ENCODE measurements around the gene ENPEP.
"Not testable (repeated sequence)": the region's sequence is repeated elsewhere in the genome, so short reads cannot be mapped to it uniquely, and the experiment has no call there.

The ENPEP gene

GRCh38 chr4:110475881-110476818 is at the start of gene ENPEP:
TSS of gene ENPEP (plus strand) at chr4:110476155. CDS start at chr4:110476415, 260 bp downstream.
- DNase-seq: no peak

- DNase-seq: not testable (repeated sequence)
Observed at GRCh38 chr4:110431805-110432204, 44.1 kb upstream of the ENPEP start.

- not testable (repeated sequence) for DNase-seq
Observed at GRCh38 chr4:110437292-110437691, 38.7 kb upstream of the ENPEP start.

GRCh38 chr4:110439209-110439608 is 36.7 kb upstream of the ENPEP start:
- DNase-seq: not testable (repeated sequence)

- DNase-seq: no peak
Observed at GRCh38 chr4:110442309-110442708, 33.6 kb upstream of the ENPEP start.

- DNase-seq: no peak
Observed at GRCh38 chr4:110442788-110443187, 33.2 kb upstream of the ENPEP start.

GRCh38 chr4:110449947-110450346 is 26.0 kb upstream of the ENPEP start:
- DNase-seq: no peak

GRCh38 chr4:110452546-110452945 is 23.4 kb upstream of the ENPEP start:
- no peak for DNase-seq

- no peak for DNase-seq
Observed at GRCh38 chr4:110454441-110454840, 21.5 kb upstream of the ENPEP start.

GRCh38 chr4:110458494-110459266 is 17.3 kb upstream of the ENPEP start:
- no peak for DNase-seq

- DNase-seq: no peak
Observed at GRCh38 chr4:110460074-110460746, 15.7 kb upstream of the ENPEP start.

- no peak for DNase-seq
Observed at GRCh38 chr4:110467400-110467799, 8.6 kb upstream of the ENPEP start.

GRCh38 chr4:110472583-110473329 is 3.2 kb upstream of the ENPEP start:
- DNase-seq: no peak

GRCh38 chr4:110474481-110474880 is 1.5 kb upstream of the ENPEP start:
- DNase-seq: no peak

- DNase-seq: not testable (repeated sequence)
Observed at GRCh38 chr4:110475080-110475479, 875 bp upstream of the ENPEP start.

GRCh38 chr4:110477836-110478235 is 1.9 kb downstream of the ENPEP start:
- no peak for DNase-seq

- no peak for DNase-seq
Observed at GRCh38 chr4:110480031-110480549, 4.1 kb downstream of the ENPEP start.

GRCh38 chr4:110480746-110481271 is 4.9 kb downstream of the ENPEP start:
- DNase-seq: no peak

- DNase-seq: no peak
Observed at GRCh38 chr4:110483516-110483915, 7.6 kb downstream of the ENPEP start.

GRCh38 chr4:110484029-110484428 is 8.1 kb downstream of the ENPEP start:
- DNase-seq: no peak

- DNase-seq: no peak
Observed at GRCh38 chr4:110484767-110485166, 8.8 kb downstream of the ENPEP start.

GRCh38 chr4:110485452-110485851 is 9.5 kb downstream of the ENPEP start:
- DNase-seq: no peak
